Left renal pelvis (tissue), 4 donors: ENCODE results near the gene IL16. TPM values are rescaled to one million over a fixed set of nuclear protein-coding genes. Genes with fewer than 3 reads are reported as not detected.
"Not testable (repeated sequence)": the region's sequence is repeated elsewhere in the genome, so short reads cannot be mapped to it uniquely, and the experiment has no call there.

Experiments
- DNase-seq, 4 donors: peaks; one replicate each; pipeline ENCODE4 v3.0.0-alpha.2; 2013; ENCODE audit warnings: low read depth in 4 of 4, low spot score in 3 of 4
- polyA plus RNA-seq, 4 donors: library from polyadenylated mRNA; unstranded; fragments of 120-200 nt; gene quantifications; one replicate each; pipeline ENCODE4 v1.2.1, GENCODE V29; 2013; ENCODE audit not compliant: insufficient read length in 4 of 4

IL16 gene
- polyA plus RNA-seq, 4 donors = 4.1 to 7.1 (median 5.6) TPM

DNA sequence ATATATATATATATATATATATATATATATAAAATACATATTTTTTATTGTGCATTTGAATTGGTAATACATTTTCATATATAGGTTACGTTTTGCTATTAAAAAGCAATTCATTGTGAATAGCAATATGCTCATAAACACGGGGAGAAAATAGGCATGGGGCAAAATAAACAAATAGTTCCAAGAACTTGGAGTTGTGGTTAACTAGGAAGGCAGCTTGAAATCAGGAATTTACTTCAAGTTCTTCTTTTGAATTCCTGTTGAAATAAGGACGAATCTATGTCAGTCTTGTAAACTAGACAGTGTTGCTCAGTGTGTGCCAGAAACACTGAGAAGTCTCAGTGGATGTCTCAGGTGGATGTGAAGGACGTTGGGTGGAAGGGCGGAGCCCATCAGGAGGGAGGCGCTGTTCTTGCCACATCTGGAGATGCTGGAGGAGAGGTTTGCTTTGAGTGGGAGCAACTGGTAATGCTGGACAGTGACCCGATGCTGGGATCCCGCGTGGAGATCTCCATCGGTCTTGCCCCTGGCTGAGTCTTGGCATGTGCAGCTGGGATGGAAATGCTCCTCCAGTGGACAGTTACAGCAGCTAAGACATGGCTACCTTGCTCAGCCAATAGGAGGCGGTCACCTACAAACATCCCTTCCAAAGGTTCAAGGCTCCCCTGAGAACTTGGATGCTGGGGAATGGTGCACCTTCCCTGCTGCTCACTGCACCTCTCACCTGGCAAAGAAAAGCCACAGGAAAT is 2.5 kb downstream of the IL16 start:
- DNase-seq = no peak

DNA sequence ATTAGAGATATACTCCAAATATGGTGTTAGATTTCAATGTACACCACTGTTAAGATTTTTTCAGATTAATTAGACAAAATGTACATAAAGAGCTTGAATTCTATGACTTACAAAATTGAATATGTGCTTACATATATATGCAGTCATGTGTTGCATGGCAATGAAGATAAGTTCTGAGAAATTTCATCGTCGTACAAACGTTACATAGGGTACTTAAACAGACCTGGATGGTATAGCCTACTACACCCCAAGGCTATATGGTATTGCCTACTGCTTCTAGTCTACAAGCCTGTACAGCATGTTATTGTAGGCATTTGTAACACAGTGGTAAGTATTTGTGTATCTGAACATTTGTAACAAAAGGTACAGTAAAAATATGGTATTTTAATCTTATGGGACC is 9.3 kb downstream of the IL16 start:
- no peak for DNase-seq

DNA sequence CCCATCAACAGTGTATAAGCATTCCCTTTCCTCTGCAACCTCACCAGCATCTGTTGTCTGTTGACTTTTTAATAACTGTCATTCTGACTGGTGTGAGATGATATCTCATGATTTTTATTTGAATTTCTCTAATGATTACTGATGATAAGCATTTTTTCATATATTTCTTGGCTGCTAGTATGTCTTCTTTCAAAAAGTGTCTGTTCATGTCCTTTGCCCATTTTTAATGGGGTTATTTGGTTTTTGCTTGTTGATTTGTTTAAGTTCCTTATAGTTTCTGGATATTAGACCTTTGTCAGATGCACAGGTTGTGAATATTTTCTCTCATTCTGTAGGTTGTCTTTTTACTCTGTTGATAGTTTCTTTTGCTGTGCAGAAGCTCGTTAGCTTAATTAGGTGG is 11.3 kb downstream of the IL16 start:
- not testable (repeated sequence) for DNase-seq

GRCh38 chr15:81209635-81210034 is 13.0 kb downstream of the IL16 start:
- no peak for DNase-seq

GRCh38 chr15:81211376-81211775 is 14.7 kb downstream of the IL16 start:
- DNase-seq = no peak

GRCh38 chr15:81213982-81214381 is 17.3 kb downstream of the IL16 start:
- DNase-seq = no peak

GRCh38 chr15:81215531-81215930 is 18.9 kb downstream of the IL16 start:
- DNase-seq = no peak

GRCh38 chr15:81215983-81216382 is 19.3 kb downstream of the IL16 start:
- no peak for DNase-seq

- no peak for DNase-seq
Measured at GRCh38 chr15:81216422-81216821, 19.7 kb downstream of the IL16 start.

GRCh38 chr15:81221449-81221848 is 24.8 kb downstream of the IL16 start:
- no peak for DNase-seq

- DNase-seq = no peak
Measured at GRCh38 chr15:81222007-81222406, 25.3 kb downstream of the IL16 start.

- no peak for DNase-seq
Measured at GRCh38 chr15:81223346-81223971, 26.8 kb downstream of the IL16 start.

- DNase-seq = no peak
Measured at GRCh38 chr15:81224232-81224631, 27.6 kb downstream of the IL16 start.

GRCh38 chr15:81225161-81225671 is 28.5 kb downstream of the IL16 start:
- no peak for DNase-seq

DNA sequence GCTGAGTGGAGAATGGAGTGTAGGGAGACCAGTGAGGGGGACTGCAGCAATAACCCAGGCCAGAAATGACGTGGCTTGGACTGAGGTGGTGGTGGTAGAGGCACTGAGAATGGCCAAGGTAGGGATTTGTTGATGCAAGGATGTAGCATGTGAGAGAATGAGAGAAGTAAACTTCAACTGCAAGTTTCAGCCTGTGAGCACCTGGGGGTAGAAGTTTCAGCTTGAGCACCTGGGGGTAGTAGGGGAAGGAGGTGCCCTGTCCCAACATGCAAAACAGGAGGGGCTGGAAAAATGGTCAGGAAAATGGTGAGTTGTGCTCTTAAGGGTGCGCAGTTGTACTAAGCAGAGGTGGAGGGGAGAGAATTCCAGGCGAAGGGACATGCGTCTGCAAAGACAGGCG is 31.0 kb downstream of the IL16 start:
- no peak for DNase-seq

- no peak for DNase-seq
Measured at GRCh38 chr15:81229586-81229985, 32.9 kb downstream of the IL16 start.

DNA sequence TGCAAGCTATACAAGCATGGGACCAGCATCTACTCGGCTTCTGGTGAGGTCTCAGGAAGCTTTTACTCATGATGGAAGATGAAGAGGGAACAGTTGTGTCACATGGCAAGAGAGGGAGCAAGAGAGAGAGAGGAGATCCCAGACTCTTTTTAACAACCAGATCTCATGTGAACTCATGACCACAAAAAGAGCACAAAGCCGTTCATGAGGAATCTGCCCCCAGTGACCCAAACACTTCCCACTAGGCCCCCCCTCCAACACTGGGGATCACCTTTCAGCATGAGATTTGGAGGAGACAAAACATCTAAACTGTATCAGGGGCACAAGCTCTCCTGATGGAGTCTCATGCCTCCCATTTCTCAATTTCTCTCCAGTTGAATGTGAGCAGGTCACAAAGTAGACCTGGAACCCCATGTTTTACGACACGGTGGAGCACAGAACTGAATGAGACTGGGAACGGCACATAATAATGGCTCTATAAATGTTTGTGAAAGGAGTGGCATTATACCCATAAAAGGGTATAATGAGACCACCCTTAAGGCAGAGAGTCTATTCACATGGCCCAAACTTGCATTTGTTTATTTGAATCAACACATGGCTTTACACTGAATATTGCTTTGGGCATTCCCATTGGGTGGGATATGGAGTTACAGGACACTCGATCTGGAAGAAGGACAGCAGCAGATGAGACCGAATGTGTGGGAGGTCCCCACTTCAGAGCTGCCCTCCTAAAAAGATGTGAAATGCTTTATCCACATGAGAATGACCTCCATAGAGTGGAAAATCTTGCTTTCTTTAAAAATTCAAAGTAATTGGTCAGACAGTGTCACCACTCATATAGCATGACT is 38.8 kb downstream of the IL16 start:
- no peak for DNase-seq

GRCh38 chr15:81239190-81239589 is 42.5 kb downstream of the IL16 start:
- no peak for DNase-seq

GRCh38 chr15:81242778-81243177 is 46.1 kb downstream of the IL16 start:
- no peak for DNase-seq

- DNase-seq = no peak
Measured at GRCh38 chr15:81244306-81244705, 47.6 kb downstream of the IL16 start.

- no peak for DNase-seq
Measured at GRCh38 chr15:81253846-81254245, 57.2 kb downstream of the IL16 start.
